HCT116 (cell line): ENCODE data around the gene DHX36. TPM values are rescaled to one million over a fixed set of nuclear protein-coding genes. Genes with fewer than 3 reads are reported as not detected.

Experiments
- ATAC-seq: fragments of 200-7000 bp; cut with Tn5 transposase; 2 replicates; pipeline ENCODE4 v1.9.1; 2020; ENCODE audit warnings: mild to moderate bottlenecking, moderate library complexity
- BruUV-seq: library from RNA; stranded (reverse); fragments of 400-500 nt; replicated peaks from 2 replicates; lab custom pipeline; 2021; lab: Mats Ljungman, UMichigan
- CTCF ChIA-PET: fragments of 300-600 bp; sonication (Branson Sonifier 250); formaldehyde crosslinking; loops from one replicate; lab custom pipeline; 2021; ENCODE audit warnings: antibody characterized with exemption; lab: Charles Lee
- POLR2A ChIA-PET: fragments of 300-600, 350-600 bp; sonication (Branson Sonifier 250); formaldehyde crosslinking; loops from one replicate; lab custom pipeline; 2021; ENCODE audit warnings: antibody characterized with exemption; lab: Charles Lee
- RAD21 ChIA-PET, 2 experiments: fragments of 300-600 bp; sonication (Branson Sonifier 250); formaldehyde crosslinking; loops; one replicate each; lab custom pipeline; 2023; ENCODE audit warnings: low total read pairs in 2 of 2; ENCODE audit not compliant: uncharacterized antibody in 2 of 2, unreplicated experiment in 2 of 2, low non-redundant PET in 1 of 2; lab: Charles Lee
- DNase-seq: peaks from one replicate; pipeline ENCODE4 v3.0.0-alpha.2; 2010; ENCODE audit warnings: low read depth, low spot score
- H2AFZ ChIP-seq: fragments of 200-600 bp; shearing (Covaris generic), sonication (generic); 2 replicates; pipeline ENCODE4 v1.6.1; 2017; ENCODE audit warnings: low read depth, mixed run types, mixed read lengths, antibody characterized with exemption, low read length; ENCODE audit not compliant: poor library complexity, severe bottlenecking
- H3K27ac ChIP-seq: 2 replicates; pipeline ENCODE4 v1.5.1; 2012; ENCODE audit warnings: low read depth, low read length
- H3K27me3 ChIP-seq: fragments of 200-600 bp; sonication (generic); 2 replicates; pipeline ENCODE4 v1.6.1; 2016; ENCODE audit warnings: mixed run types, low read length, mixed read lengths; ENCODE audit not compliant: insufficient read depth
- H3K36me3 ChIP-seq, 2 experiments: fragments of 200-500 bp in 1 of 2; fragments of 200-600 bp in 1 of 2; sonication (Bioruptor generic) in 1 of 2; sonication (generic) in 1 of 2; 2 replicates each; pipeline versions ENCODE4 v1.5.1 to v1.6.1; 2014 to 2016; ENCODE audit warnings: low read length in 2 of 2, inconsistent platforms in 1 of 2, mixed read lengths in 1 of 2, mixed run types in 1 of 2; ENCODE audit not compliant: insufficient read depth in 2 of 2, control insufficient read depth in 1 of 2
- H3K4me1 ChIP-seq, 2 experiments: fragments of 200-600 bp in 1 of 2; sonication (generic) in 1 of 2; 2 replicates each; pipeline versions ENCODE4 v1.5.1 to v1.6.1; 2012 to 2017; ENCODE audit warnings: low read length in 2 of 2, inconsistent platforms in 1 of 2, mild to moderate bottlenecking in 1 of 2, mixed read lengths in 1 of 2, mixed run types in 1 of 2, moderate library complexity in 1 of 2; ENCODE audit not compliant: insufficient read depth in 2 of 2, control insufficient read depth in 1 of 2
- H3K4me2 ChIP-seq: fragments of 200-600 bp; sonication (generic); 2 replicates; pipeline ENCODE4 v1.6.1; 2017; ENCODE audit warnings: mixed run types, low read length, mixed read lengths
- H3K4me3 ChIP-seq, 2 experiments: fragments of 200-600 bp in 1 of 2; sonication (generic) in 1 of 2; replicated peaks in 1 of 2; 2 replicates each; pipeline ENCODE4 v1.5.1; 2011 to 2016; ENCODE audit warnings: low read length in 2 of 2, control low read depth in 1 of 2, low read depth in 1 of 2, mild to moderate bottlenecking in 1 of 2, mixed read lengths in 1 of 2, mixed run types in 1 of 2
- H3K79me2 ChIP-seq: fragments of 200-600 bp; sonication (generic); 2 replicates; pipeline ENCODE4 v1.6.1; 2017; ENCODE audit warnings: mild to moderate bottlenecking, mixed run types, low read length, moderate library complexity, mixed read lengths; ENCODE audit not compliant: insufficient read depth
- H3K9ac ChIP-seq: fragments of 200-600 bp; sonication (generic); 2 replicates; pipeline ENCODE4 v1.6.1; 2016; ENCODE audit warnings: low read length, mixed read lengths
- H3K9me2 ChIP-seq: fragments of 200-600 bp; sonication (generic), shearing (Covaris generic); 2 replicates; pipeline ENCODE4 v1.6.1; 2017; ENCODE audit warnings: mixed run types, mild to moderate bottlenecking, moderate library complexity; ENCODE audit not compliant: insufficient read depth
- H3K9me3 ChIP-seq, 2 experiments: fragments of 200-500 bp in 1 of 2; fragments of 200-600 bp in 1 of 2; sonication (Bioruptor generic) in 1 of 2; sonication (generic) in 1 of 2; 2 replicates each; pipeline ENCODE4 v1.6.1; 2014 to 2017; ENCODE audit warnings: low read length in 2 of 2, mixed read lengths in 2 of 2, inconsistent platforms in 1 of 2, low read depth in 1 of 2, mild to moderate bottlenecking in 1 of 2, mixed run types in 1 of 2, moderate library complexity in 1 of 2; ENCODE audit not compliant: control insufficient read depth in 1 of 2, insufficient read depth in 1 of 2
- H4K20me1 ChIP-seq: fragments of 200-600 bp; sonication (generic), shearing (Covaris generic); 2 replicates; pipeline ENCODE4 v1.6.1; 2017; ENCODE audit warnings: mixed run types, mild to moderate bottlenecking, moderate library complexity; ENCODE audit not compliant: insufficient read depth
- ATF3 ChIP-seq: IDR thresholded peaks from 2 replicates; pipeline ENCODE4 v1.6.1; 2012
- CBX3 ChIP-seq: IDR thresholded peaks from 2 replicates; pipeline ENCODE4 v1.6.1; 2012; ENCODE audit warnings: low read depth
- CEBPB ChIP-seq: IDR thresholded peaks from 2 replicates; pipeline ENCODE4 v1.6.1; 2012; ENCODE audit warnings: low read depth
- ELF1 ChIP-seq: IDR thresholded peaks from 2 replicates; pipeline ENCODE4 v1.6.1; 2012; ENCODE audit warnings: low read depth, borderline replicate concordance
- JUND ChIP-seq: IDR thresholded peaks from 2 replicates; pipeline ENCODE4 v1.6.1; 2012
- POLR2A ChIP-seq: IDR thresholded peaks from 2 replicates; pipeline ENCODE4 v1.7.0; 2011; ENCODE audit warnings: borderline replicate concordance; ENCODE audit not compliant: insufficient read depth, insufficient read length; ENCODE audit errors: extremely low read depth
- POLR2AphosphoS5 ChIP-seq: IDR thresholded peaks from 2 replicates; pipeline ENCODE4 v1.6.1; 2011; ENCODE audit warnings: mild to moderate bottlenecking, low read depth, low read length, moderate library complexity
- RAD21 ChIP-seq: IDR thresholded peaks from 2 replicates; pipeline ENCODE4 v1.6.1; 2012; ENCODE audit warnings: low read depth, mild to moderate bottlenecking
- SRF ChIP-seq: IDR thresholded peaks from 2 replicates; pipeline ENCODE4 v1.6.1; 2012; ENCODE audit warnings: low read depth
- TCF7L2 ChIP-seq: IDR thresholded peaks from 2 replicates; pipeline ENCODE4 v1.7.0; 2011; ENCODE audit warnings: borderline replicate concordance, inconsistent platforms; ENCODE audit not compliant: insufficient read depth, insufficient read length; ENCODE audit errors: extremely low read depth
- YY1 ChIP-seq: IDR thresholded peaks from 2 replicates; pipeline ENCODE4 v1.6.1; 2011; ENCODE audit warnings: low read length, low read depth, moderate library complexity, mild to moderate bottlenecking; ENCODE audit not compliant: insufficient replicate concordance; ENCODE audit errors: extremely low read depth
- ZFX ChIP-seq: fragments of 450-650 bp; IDR thresholded peaks from 2 replicates; pipeline ENCODE4 v1.6.1; 2017
- intact Hi-C: fragments of 100-400 bp; cut with micrococcal nuclease; formaldehyde crosslinking; loops from 2 replicates; pipeline ENCODE4 v1.10.0; 2022
- total RNA-seq: library from RNA; stranded (reverse); gene quantifications from one replicate; pipeline ENCODE4 v1.2.1, GENCODE V29; 2021; ENCODE audit not compliant: unreplicated experiment
- TF ChIP-seq, protein P1 (sequence below), 3 experiments: fragments of 200-600 bp in 1 of 3; sonication (generic) in 1 of 3; IDR thresholded peaks in 2 of 3; conservative IDR thresholded peaks in 1 of 3; 2 replicates each; pipeline ENCODE4 v1.5.1; 2012 to 2017; ENCODE audit warnings: low read depth in 2 of 3, low read length in 2 of 3, antibody characterized with exemption in 1 of 3, borderline replicate concordance in 1 of 3, control low read depth in 1 of 3, mild to moderate bottlenecking in 1 of 3, mixed read lengths in 1 of 3, mixed run types in 1 of 3, moderate library complexity in 1 of 3; ENCODE audit not compliant: insufficient read depth in 1 of 3
- TF ChIP-seq, protein P2 (sequence below): IDR thresholded peaks from 2 replicates; pipeline ENCODE4 v1.6.1; 2011; ENCODE audit warnings: mild to moderate bottlenecking, low read length, moderate library complexity; ENCODE audit not compliant: insufficient replicate concordance; ENCODE audit errors: extremely low read depth

DHX36 gene
- total RNA-seq, 1 experiment from 2014 or later: 49.9 TPM

DNA sequence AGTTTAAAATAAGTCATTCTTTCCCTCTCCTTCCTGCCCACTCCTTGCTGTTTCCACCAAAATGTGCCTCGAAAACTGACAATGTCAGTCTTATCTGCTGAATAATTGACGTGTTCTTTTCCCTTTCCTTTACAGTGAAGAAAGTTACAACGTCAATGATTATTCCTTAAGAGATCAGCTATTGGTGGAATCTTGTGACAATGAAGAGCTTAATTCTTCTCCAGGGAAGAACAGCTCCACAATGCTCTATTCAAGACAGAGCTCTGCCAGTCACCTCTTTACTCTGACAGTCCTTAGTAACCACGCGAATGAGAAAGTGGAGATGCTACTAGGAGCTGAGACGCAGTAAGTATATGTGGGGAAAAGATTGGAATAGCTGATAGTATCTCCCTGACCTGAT, 84.1 kb downstream of the DHX36 start:
- Histone ChIP-seq H4K20me1 (no peaks in the 10 kb centered on the region), H3K4me2 (no peak overlapping the region), H2AFZ (no peak overlapping the region), H3K79me2 (no peaks in the 10 kb centered on the region), H3K27me3 (no peaks in the 10 kb centered on the region), H3K4me3 (no peak overlapping the region), H3K4me1 (peaks cover 0 to 15% of the 10 kb centered on the region in 2 experiments; a peak in 2 of 4 replicates), H3K27ac (no peak overlapping the region), H3K36me3 (no peaks in the 10 kb centered on the region), H3K9ac (no peak overlapping the region), H3K9me3 (no peaks in the 10 kb centered on the region), H3K9me2 (no peaks in the 10 kb centered on the region)
- DNase-seq (no peak), ATAC-seq (no peak)
- ChIA-PET RAD21 (no interaction called here), POLR2A (no interaction called here), CTCF (no interaction called here)
- intact Hi-C loops: no loop called here
- BruUV-seq: no TSS peak
- TF ChIP-seq CBX3 (no peak), SRF (no peak), YY1 (no peak), ZFX (no peak), CEBPB (no peak), JUND (no peak), ELF1 (no peak), POLR2A (no peak), ATF3 (no peak)
- TF ChIP-seq, protein P1, sequence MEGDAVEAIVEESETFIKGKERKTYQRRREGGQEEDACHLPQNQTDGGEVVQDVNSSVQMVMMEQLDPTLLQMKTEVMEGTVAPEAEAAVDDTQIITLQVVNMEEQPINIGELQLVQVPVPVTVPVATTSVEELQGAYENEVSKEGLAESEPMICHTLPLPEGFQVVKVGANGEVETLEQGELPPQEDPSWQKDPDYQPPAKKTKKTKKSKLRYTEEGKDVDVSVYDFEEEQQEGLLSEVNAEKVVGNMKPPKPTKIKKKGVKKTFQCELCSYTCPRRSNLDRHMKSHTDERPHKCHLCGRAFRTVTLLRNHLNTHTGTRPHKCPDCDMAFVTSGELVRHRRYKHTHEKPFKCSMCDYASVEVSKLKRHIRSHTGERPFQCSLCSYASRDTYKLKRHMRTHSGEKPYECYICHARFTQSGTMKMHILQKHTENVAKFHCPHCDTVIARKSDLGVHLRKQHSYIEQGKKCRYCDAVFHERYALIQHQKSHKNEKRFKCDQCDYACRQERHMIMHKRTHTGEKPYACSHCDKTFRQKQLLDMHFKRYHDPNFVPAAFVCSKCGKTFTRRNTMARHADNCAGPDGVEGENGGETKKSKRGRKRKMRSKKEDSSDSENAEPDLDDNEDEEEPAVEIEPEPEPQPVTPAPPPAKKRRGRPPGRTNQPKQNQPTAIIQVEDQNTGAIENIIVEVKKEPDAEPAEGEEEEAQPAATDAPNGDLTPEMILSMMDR (IDR thresholded peaks at IDR 0.05 in 2 of 3, conservative IDR thresholded peaks at IDR 0.05 in 1 of 3; ENCODE audit: borderline replicate concordance in 1 of 3, insufficient read depth in 1 of 3, low read depth in 2 of 3, low read length in 2 of 3): no peak

- no peak overlapping the region for H3K4me3 ChIP-seq
- intact Hi-C loops: no loop called here
- ChIA-PET POLR2A (no interaction called here), CTCF (no interaction called here), RAD21 (no interaction called here)
- H3K9me3 ChIP-seq: no peaks in the 10 kb centered on the region
- no peaks in the 10 kb centered on the region for H3K4me1 ChIP-seq
- H3K9ac ChIP-seq: no peak overlapping the region
- H3K79me2 ChIP-seq: no peaks in the 10 kb centered on the region
- no peaks in the 10 kb centered on the region for H3K9me2 ChIP-seq
- DNase-seq: no peak
- H3K27ac ChIP-seq: no peak overlapping the region
- no peaks in the 10 kb centered on the region for H3K27me3 ChIP-seq
- ATAC-seq: no peak
- no peaks in the 10 kb centered on the region for H3K36me3 ChIP-seq
- no peak overlapping the region for H2AFZ ChIP-seq
- BruUV-seq: no TSS peak
- H3K4me2 ChIP-seq: no peak overlapping the region
- H4K20me1 ChIP-seq: no peaks in the 10 kb centered on the region
- no peak for TF ChIP-seq ATF3
- TF ChIP-seq, protein P2, sequence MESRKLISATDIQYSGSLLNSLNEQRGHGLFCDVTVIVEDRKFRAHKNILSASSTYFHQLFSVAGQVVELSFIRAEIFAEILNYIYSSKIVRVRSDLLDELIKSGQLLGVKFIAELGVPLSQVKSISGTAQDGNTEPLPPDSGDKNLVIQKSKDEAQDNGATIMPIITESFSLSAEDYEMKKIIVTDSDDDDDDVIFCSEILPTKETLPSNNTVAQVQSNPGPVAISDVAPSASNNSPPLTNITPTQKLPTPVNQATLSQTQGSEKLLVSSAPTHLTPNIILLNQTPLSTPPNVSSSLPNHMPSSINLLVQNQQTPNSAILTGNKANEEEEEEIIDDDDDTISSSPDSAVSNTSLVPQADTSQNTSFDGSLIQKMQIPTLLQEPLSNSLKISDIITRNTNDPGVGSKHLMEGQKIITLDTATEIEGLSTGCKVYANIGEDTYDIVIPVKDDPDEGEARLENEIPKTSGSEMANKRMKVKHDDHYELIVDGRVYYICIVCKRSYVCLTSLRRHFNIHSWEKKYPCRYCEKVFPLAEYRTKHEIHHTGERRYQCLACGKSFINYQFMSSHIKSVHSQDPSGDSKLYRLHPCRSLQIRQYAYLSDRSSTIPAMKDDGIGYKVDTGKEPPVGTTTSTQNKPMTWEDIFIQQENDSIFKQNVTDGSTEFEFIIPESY: no peak
- TF ChIP-seq RAD21: no peak
- no peak for TF ChIP-seq POLR2AphosphoS5
- no peak for TF ChIP-seq CEBPB
- TF ChIP-seq TCF7L2: no peak
- TF ChIP-seq, all 23 proteins: peak for 0
Observed at GRCh38 chr3:154236331-154236730, 88.0 kb downstream of the DHX36 start.
